HG02870 (cell line): ENCODE measurements around the gene KRTAP1-5.
"Not testable (repeated sequence)": the region's sequence is repeated elsewhere in the genome, so short reads cannot be mapped to it uniquely, and the experiment has no call there.

Source experiments
- ATAC-seq: cut with Tn5 transposase; IDR thresholded peaks from one replicate; pipeline ENCODE4 v1.9.1; 2021; ENCODE audit warnings: mild to moderate bottlenecking, moderate library complexity; ENCODE audit not compliant: unreplicated experiment

Gene KRTAP1-5, protein sequence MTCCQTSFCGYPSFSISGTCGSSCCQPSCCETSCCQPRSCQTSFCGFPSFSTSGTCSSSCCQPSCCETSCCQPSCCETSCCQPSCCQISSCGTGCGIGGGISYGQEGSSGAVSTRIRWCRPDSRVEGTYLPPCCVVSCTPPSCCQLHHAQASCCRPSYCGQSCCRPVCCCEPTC

DNA sequence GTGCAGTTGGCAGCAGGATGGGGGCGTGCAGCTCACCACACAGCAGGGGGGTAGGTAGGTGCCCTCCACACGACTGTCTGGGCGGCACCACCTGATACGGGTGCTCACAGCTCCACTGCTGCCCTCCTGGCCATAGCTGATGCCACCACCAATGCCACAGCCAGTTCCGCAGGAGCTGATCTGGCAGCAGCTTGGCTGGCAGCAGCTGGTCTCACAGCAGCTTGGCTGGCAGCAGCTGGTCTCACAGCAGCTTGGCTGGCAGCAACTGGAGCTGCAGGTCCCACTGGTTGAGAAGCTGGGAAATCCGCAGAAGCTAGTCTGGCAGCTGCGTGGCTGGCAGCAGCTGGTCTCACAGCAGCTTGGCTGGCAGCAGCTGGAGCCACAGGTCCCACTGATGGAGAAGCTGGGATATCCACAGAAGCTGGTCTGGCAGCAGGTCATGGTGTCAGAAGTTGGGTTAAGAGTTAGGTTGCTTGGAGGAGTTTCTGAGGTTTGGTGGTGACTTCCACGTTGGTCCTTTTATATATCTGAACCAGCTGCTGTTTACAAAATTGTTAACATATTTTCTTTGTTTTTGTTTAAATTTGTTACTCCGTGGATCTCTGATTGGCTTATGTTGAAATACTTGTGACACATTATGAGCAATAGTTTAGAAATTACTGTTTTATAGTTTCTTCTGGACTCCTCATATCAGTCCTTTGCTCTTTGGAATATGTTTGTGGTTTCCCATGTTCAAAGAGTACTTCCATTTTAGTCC lies at the start of gene KRTAP1-5:
TSS of gene KRTAP1-5 (minus strand) at position 494 of the 757 bp plus-strand sequence. CDS start at position 441, 53 bp downstream.
- no peak for ATAC-seq

DNA sequence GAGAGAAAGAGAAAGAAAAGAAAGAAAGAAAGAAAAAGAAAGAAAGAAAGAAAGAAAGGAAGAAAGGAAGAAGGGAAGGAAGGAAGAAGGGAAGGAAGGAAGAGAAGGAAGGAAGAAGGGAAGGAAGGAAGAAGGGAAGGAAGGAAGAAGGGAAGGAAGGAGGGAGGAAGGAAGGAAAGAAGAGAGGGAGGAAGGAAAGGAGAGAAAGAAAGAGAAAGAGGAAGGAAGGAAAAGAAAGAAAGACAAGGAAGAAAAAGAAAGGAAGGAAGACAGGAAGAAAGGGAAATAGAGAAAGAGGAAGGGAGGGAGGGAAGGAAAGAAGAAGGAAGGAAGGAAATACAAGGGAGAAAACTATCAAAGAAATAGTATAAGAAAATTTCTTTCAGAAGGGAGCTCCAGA lies 49.8 kb upstream of the KRTAP1-5 start:
- no peak for ATAC-seq

DNA sequence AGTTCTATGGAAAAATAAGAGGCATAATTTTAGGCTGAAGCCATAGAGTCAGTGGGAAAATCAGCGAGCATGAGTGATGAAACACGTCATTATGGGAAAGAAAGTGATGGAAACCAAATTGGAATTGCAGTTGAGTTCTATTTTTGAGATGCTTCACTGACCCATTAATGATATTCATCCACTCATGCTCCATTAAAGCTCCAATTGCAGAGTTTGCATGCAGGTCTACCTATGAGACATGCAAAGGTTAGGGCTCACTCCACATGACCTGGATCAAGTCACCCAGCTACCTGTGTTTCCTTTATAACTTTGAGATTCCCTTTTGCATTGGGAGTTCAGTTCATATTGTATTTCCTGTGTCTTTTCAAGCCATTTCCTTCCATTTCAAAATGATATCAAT lies 46.7 kb upstream of the KRTAP1-5 start:
- ATAC-seq = no peak

DNA sequence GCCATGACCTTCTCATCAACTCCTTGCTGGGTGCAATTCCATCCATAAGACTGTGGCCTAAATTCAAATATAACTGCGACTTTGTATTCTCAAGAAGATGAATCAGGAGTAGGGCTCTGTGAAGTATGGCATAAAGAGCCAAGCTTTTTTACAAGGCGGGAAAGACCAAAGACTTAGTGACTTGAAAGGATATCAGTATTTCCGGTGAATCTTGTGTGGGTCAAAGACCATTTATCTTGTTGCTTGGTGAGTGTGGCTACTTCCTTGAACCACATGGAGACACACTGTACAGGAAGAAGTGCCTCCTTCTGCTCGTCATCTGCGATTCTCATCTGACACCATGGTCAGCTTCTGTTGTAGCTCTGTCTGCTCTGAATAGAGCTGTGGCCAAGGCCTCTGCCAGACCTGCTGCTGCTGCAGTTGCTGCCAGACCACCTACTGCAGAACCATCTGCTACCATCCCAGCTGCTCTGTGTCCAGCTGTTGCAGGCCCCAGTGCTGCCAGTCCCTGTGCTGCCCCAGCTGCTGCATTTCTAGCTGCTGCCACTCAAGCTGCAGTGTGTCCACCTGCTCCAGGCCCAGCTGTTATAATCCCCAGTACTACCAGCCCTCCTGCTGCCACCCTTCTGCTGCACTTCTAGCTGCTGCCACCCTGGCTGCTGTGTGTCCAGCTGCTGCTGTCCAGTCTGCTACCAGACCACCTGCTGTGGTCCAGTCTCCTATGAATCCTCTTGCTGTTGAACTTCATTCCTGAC lies 44.8 kb upstream of the KRTAP1-5 start:
- ATAC-seq = no peak

DNA sequence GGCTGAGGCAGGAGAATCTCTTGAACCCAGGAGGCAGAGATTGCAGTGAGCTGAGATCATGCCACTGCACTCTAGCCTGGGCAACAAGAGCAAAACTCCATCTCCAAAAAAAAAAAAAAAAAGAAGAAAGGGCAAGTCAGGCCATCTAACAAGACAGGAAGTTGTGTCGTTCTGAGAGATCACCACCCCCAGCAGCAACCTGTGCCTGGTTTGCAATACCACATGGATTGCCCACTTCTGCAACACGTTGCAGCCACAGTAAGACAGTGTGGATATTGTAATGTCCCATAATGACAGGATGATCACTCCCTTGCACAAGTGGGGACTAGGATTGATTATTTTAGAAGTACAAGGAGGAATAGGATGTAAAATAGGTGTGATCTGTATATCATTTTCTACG lies 42.0 kb upstream of the KRTAP1-5 start:
- ATAC-seq = no peak

DNA sequence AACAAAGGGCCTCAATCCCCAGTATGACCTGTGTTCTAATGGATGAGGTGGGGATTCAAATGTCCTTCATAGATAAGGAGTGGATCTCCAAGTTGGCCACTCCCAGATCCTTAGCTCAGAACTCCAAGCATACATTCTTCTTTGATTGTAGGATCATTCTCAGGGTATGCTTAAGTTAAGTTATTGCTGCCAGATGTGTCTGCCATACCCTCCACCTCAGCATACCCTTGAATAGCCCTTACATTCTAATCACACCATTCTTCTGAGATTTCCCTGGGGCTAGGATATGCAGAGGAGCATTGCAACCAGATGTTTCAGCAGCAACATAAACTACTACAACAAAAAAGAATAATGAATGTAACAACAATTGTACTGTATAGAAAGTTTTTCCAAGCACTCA lies 40.3 kb upstream of the KRTAP1-5 start:
- ATAC-seq = no peak

DNA sequence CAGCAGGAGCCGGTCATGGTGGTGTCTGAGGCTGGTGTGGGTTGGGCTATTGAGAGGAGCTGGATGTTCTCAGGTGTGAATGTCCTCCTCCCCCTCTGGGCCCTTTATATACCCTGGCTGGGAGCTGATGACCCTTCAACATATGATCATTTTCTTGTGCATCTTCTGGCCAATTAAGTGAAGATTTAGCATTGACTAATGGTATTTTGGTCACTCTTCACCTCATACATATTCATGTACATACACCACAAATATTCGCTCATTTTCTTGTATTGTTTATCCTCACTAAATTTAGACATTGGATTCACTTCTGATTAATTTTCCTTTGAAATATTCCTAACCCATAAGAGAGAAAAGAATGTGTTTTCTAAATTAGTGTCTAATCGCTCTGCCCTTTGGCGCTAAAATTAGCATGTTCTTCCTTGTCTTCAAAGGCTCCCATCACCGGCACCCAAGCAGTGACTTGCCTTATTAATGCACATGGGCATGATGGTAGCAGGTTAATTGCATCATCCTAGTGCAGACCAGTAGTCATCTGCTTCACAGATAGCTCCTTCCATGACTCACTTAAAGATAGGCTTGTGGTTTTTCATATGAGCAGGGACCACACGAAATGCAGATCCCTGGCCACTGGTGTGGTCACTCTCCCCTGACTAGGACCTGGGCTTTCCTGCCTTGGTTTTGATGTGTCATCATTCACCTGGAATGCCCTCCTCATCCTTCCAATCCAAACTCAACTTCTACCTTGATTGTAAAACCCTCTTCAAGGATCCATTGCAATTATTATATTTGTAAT lies 39.0 kb upstream of the KRTAP1-5 start, which contains the start of gene KRTAP2-4:
TSS of gene KRTAP2-4 (minus strand) at position 51 of the 796 bp plus-strand sequence. CDS start at position 17, 34 bp downstream.
- ATAC-seq = no peak

DNA sequence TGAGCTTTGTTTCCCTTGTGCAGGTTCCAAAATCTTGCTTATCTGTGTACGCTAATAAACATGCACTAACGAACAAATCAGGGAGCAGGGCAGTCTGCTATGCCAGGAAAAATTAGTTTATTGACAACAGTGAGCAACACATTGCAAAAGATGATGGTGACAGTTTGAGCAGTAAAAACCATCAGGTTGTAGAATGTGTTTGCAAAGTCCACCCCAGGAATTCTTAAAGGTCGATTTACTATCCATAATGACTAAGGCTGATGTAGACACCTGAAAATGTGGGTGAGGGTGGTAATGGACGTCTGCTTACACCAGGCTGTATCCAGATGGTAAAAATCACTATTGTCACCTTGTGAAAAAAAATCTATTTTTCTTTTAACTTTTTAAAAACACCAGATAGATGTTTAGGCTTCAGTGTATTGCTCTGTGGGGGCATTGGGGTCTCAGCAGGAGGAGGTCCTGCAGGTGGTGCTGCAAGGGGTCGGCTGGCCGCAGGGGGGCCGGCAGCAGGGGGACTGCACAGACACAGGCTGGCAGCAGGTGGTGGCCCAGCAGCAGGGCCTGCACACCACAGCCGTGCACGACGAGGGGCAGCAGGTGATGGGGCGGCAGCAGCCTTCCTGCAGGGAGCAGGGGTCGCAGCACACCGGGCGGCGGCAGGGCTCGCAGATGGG lies 38.1 kb upstream of the KRTAP1-5 start:
- not testable (repeated sequence) for ATAC-seq

DNA sequence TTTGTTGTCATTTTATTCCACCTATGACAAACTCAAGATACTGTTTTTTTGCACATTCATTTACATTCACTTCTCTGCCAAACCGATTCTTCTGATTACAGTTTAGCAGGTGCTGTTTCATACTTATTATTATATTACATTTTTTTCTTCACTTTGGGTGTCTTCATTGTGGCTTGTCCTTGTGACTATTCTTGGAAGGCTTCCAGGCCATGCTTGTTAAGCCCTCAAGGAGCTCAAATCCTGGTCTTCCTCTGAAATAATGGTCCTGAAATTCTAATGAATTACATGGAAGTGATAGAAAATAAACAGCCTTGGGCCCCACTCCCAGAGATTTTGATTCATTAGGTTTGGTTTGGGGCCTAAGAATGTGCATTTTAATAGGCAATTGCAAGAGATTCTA lies 37.3 kb upstream of the KRTAP1-5 start:
- ATAC-seq = no peak

DNA sequence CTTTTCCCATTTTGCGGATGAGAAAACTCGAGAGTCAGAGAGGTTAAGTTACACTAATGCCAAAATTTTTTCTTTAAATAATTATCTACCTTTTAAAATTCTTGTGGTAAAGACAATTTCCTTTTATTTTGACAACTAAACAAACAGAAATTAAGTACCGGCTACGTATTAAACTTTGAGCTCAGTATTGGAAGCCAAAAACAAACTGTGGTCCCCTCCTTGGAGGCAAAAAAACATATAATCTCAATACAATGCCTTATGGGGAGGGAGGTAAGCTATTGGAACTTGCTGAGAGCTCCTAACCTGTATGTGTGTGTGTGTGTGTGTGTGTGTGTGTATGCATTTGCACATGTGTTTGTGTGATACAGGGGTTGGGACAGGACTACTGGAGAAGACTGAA lies 36.4 kb upstream of the KRTAP1-5 start:
- ATAC-seq = no peak

DNA sequence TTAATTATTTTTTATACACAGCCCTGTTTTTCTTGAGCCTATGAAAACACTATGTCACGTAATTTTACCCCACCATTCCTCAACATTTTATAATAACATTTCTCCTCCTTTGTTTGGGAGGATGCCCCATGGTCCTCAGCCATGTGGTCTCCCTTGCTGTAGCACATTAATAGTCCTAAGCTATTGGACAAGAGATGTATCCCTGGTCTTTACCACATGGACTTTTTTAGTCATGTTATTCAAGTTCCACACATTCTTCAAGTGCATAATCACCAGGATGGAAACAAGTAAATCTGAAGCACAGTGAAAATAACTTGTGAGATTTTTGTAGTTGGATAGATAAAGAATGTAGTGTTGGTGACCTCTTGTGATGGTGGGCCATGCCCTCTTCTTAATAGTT lies 35.0 kb upstream of the KRTAP1-5 start:
- ATAC-seq = no peak

DNA sequence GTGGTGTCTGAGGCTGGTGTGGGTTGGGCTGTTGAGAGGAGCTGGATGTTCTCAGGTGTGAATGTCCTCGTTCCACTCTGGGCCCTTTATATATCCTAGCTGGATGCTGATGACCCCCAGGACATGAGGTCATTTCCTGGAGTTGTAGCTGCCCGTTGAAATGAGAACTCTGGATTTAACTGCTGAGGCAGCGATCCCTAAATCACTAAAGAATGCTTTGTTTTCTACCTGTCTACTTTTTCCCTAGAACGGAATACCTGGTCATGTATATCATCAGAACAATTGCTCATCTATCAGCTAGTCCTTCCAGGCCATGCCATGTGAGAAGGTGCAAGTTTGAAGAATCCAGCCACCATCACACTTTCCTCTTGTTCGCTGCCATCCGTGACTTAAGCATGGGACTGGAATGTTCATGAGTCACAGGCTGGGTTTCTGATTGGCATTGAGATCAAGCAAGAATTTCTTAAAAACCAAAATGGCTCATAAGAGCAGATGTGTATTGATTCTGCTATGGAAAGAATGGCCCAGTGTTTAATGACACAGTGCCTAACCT lies 33.1 kb upstream of the KRTAP1-5 start, which contains the start of gene KRTAP2-3:
TSS of gene KRTAP2-3 (minus strand) at position 63 of the 553 bp plus-strand sequence. CDS start 64 bp downstream, outside the sequence.
- no peak for ATAC-seq

DNA sequence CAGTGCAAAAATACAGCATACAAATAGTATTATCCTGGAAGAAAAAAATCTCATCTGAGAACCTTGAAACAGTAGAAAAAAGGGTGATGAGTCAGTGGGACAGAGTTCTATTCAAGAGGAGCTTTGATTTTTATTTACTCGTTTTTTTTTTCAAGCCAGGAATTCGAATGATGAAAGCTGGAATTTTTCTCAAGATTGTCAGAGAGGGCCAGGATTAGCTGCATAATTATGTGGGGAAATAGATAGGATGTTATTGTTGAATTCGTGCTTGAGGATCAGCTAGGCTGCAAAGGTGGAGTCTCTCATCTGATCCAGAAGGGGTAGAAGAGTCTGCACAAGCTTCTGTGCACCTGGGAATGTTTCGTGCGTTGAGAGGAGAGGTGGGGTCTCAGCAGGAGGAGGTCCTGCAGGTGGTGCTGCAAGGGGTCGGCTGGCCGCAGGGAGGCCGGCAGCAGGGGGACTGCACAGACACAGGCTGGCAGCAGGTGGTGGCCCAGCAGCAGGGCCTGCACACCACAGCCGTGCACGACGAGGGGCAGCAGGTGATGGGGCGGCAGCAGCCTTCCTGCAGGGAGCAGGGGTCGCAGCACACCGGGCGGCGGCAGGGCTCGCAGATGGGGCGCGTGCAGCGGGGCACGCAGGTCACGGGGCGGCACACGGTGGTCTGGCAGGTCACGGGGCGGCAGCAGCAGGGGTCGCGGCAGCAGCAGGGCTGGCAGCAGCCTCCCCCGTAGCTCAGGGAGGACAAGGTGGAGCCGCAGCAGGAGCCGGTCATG lies 32.5 kb upstream of the KRTAP1-5 start:
- not testable (repeated sequence) for ATAC-seq

DNA sequence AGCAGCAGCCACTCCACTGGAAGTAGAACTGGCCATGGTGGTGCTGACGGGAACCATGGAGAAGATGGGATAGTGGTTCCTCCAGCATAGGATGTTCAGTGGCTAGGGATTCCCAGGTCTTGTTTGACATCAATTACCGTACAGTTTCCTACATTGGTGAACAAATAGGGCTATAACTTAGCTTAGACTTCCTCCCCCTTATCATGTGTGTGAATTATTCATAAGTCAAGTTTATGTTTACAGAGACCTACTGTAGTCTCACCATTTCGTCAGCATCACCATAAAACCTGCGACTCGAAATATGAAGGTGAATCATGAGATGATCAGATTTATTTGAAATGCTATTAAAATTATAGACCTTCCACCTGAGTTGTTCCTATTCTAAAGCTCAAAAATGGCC lies 31.7 kb upstream of the KRTAP1-5 start:
- no peak for ATAC-seq

DNA sequence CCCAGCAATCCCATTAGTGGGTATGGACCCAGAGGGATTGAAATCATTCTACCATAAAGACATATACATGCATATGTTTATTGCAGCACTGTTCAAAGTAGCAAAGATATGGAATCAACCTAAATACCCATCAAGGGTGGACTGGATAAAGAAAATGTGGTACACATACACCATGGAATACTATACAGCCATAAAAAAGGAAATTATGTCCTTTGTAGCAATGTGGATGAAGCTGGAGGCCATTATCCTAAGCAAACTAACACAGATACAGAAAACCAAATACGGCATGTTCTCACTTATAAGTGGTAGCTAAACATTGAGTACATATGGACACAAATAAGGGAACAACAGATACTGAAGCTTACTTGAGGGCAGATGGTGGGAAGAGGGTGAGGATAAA lies 30.5 kb upstream of the KRTAP1-5 start:
- no peak for ATAC-seq

DNA sequence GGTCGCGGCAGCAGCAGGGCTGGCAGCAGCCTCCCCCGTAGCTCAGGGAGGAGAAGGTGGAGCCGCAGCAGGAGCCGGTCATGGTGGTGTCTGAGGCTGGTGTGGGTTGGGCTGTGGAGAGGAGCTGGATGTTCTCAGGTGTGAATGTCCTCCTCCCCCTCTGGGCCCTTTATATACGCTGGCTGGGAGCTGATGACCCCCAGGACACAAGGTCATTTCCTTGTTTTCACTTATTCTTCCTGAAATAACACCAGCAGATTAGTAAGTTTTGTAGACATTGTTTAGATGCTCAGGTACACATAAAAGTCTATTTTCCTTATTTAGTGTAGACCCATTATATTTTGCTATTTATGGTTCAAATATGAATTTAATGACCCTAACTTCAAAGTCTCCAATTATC lies 28.1 kb upstream of the KRTAP1-5 start, which contains the start of gene KRTAP2-2:
TSS of gene KRTAP2-2 (minus strand) at position 101 of the 400 bp plus-strand sequence. CDS start at position 82, 19 bp downstream.
- not testable (repeated sequence) for ATAC-seq

DNA sequence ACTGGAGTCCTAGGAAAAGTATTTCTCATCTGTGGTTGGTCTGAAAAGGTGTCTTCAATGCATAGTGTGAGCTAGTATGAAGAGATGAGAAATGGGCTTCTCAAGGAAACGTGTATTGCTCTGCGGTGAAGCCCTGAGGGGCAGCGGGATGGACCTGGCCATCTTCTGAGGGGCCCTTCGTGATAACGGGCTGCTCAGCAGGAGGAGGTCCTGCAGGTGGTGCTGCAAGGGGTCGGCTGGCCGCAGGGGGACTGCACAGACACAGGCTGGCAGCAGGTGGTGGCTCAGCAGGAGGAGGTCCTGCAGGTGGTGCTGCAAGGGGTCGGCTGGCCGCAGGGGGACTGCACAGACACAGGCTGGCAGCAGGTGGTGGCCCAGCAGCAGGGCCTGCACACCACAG lies 27.5 kb upstream of the KRTAP1-5 start:
- ATAC-seq = not testable (repeated sequence)

DNA sequence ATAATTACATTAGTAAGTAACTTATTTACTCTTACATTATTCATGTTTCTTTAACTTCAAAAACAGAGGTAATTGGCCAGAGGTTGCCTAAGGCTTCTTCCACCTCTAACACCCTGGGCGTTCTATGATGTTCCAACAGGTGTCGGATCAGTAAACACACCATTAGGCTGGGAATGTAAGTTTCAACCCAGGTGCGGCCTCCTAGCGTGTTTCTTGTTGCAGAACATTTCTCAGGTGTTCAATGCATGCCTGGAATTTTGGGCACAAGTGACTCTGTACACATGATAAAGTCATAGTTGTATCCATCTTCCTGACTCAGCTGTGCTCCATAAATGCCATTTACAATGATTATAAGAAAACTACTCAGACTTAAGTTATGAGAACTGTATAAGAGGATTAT lies 27.0 kb upstream of the KRTAP1-5 start:
- ATAC-seq = no peak

DNA sequence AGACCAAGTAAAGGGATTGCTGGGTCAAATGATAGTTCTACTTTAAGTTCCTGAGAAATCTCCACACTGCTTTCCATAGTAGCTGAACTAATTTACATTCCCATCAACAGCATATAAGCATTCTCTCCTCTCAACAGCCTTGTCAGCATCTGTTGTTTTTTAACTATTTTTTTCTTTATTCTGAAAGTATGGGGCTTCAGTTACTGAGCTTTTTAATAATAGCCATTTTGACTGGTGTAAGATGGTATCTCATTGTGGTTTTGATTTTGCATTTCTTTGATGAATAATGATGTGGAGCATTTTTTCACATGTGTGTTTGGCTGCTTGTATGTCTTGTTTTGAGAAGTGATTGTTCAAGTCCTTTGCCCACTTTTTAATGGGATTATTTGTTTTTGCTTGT lies 25.6 kb upstream of the KRTAP1-5 start:
- ATAC-seq = no peak
